HG03135 (cell line): ENCODE results near the gene MLKL.
"Not testable (repeated sequence)": the region's sequence is repeated elsewhere in the genome, so short reads cannot be mapped to it uniquely, and the experiment has no call there.

Source experiments
- ATAC-seq: cut with Tn5 transposase; IDR thresholded peaks from one replicate; pipeline ENCODE4 v1.9.1; 2021; ENCODE audit warnings: mild to moderate bottlenecking, moderate library complexity; ENCODE audit not compliant: unreplicated experiment

The MLKL gene

GRCh38 chr16:74700116-74700437, 585 bp downstream of the MLKL start:
- ATAC-seq = no peak

DNA sequence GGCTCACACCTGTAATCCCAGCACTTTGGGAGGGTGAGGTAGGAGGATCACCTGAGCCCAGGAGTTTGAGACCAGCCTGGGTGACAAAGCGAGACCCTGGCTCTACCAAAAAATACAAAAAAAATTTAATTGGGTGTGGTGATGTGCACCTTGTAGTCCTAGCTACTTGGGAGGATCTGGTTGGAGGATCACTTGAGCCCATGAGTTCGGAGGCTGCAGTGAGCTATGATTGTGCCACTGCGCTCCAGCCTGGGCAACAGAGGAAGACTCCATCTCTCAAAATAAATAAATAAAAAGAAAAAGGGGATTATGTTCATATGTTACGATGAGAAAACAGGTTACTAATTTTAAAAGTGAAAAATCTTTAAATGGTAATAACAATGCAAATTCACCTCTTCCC, 996 bp downstream of the MLKL start:
- no peak for ATAC-seq

- no peak for ATAC-seq
These were observed 2.4 kb downstream of the MLKL start for GRCh38 chr16:74698222-74698621.

GRCh38 chr16:74695450-74696422, 4.9 kb downstream of the MLKL start:
- ATAC-seq = peak; percentile 89

DNA sequence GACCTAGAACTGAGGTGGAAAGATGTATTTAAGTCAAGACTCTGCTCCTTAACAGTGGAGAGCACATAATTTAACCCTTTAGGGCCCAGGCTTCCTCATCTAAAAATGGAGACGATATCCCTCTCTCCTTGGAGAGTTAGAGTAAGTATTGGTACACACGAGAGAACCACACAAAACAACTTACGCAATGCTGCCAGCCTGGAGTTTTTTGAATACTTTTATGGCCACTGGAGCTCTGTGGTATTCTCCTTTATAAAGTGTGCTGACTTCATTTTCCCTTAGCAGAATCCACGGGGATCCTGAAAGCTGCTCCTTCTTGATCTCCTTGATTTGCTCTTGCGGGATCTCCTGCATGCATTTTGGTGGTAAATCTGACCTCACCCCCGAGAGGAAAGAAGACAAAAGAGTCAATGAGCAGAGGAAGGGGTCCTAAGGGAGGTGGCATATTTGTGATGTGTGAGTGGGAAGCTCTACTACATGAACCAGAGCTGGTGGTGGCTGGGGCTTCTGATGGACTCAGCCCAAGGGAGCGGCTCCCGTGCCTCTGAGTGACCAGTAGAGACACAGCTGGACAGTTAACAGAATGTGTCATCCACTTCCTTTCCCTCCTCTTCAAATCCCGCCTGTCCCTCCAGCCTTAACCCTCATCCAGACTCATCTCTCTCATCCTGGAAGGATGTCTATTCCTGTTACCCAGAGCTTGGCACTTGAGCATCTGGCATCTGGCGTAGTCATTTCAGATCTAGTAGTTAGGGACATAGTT, 9.4 kb downstream of the MLKL start:
- no peak for ATAC-seq

DNA sequence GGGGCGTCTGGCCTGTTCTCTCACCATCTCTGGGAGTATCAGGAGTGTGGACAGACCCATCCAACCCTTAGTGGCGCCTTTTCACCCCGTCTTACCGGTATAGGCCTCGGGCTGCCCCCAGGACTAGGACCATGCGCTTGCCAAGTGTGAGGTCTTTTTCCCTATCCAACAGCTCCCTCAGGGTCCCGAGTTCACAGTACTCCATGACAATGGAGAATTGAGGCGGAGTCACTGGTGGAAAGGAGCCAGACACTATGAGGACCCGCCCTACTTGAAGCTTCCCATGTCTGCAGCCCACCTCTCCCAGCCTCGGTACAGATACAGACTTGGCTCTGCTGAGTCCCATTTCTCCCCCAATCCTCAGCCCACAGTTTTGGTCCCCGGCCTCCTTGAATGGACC, 18.1 kb downstream of the MLKL start:
- ATAC-seq = no peak

- no peak for ATAC-seq
These were observed 20.0 kb downstream of the MLKL start for GRCh38 chr16:74680681-74681080.

DNA sequence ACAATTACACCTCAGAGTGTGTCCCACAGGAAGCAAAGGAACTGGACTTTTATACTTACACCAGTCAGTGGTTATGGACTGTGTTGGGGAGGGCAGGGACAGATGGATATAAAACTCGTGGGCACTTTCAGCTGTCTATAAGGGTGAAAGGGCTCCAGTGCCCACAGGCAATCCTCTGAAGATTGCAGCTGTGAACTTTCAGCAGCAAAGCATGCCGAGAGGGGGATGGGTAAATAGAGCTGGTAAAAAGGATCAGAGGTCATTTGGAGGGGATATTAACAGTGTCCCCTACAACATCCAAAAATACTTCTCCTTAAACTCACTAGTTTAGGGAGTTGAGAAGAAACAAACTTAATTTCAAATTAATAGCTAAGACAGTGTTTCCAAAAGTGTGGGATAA, 20.7 kb downstream of the MLKL start:
- ATAC-seq = no peak

DNA sequence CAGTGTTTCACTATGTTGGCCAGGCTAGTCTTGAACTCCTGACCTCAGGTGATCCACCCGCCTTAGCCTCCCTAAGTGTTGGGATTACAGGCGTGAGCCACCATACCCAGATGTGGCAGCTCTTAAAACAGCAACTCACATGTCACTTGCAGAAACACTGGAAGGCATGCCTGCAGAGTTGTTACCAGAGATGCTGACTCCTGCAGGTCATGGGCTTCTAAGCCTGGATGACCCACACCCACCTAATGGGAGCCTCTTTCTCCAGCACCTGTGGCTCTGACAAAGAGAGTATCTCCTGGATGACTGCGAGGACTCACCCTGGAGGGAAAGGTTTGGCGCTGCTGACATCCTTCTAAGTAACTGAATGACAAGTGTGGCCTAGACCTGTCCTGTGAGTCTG, 22.8 kb downstream of the MLKL start:
- no peak for ATAC-seq

- no peak for ATAC-seq
These were observed 26.8 kb downstream of the MLKL start for GRCh38 chr16:74673876-74674275.

- ATAC-seq = not testable (repeated sequence)
These were observed 31.8 kb downstream of the MLKL start for GRCh38 chr16:74668877-74669276.

DNA sequence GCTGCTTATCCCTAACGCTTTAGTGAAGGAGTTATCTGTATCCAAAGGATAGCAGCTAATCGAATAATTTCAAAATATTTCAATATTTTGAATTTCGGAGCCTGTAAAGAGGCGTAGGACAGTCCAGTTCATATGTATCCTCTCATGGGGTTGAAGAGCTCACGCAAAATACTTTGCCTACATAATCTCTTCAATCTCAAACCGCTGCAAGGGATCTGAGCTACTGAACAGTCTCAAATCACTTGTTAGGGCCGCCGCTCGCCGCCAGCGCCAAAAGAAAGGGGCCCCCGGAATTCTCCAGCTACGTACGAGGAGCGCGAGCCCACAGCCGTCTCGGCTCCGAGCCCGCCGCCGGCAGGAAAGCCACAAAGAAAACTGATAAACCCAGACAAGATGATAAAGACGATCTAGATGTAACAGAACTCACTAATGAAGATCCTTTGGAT, 33.4 kb downstream of the MLKL start:
- no peak for ATAC-seq

DNA sequence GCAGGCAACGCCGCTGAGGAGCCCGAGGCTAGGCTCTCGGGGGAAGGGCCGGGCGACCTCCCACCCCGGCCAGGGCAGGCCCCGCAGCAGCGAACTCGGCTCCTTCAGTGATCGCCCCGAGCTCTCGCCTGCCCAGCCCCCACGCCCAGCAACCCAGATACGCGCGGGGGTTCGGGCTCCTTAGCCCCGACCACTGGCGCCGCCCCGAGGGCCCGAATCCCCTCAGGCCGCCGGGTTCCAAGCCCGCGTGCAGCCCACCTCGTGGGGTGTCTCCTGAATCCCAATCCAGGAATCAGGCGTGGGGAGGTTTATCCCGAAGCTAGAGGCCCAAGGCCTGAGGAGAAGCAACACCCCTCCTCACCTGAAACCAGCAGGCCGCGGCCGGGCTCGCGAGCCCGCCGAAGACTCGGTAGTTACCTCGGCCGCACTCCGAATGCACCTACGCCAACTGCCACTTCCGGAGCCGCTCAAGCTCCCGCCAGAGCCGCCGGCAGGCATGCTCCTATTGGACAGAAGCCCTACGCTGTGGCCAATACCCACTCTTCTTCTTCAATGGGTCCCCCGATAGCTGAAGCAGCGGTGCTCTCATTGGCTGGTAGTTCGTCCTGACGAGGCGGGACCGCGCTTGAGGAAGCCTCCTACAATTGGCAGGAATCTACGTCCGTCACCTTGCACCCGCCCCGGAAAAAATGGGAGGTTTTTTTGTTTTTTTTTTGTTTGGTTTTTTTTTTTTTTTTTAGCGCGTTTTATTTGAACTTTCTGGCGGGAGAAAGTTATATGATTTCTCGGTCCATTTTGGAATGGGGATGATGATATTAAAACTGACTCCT, 34.0 kb downstream of the MLKL start, which contains the start of gene RFWD3:
TSS of gene RFWD3 (minus strand) at position 453 of the 830 bp plus-strand sequence. CDS start 5,428 bp downstream, outside the sequence.
- ATAC-seq = peak; percentile 100

DNA sequence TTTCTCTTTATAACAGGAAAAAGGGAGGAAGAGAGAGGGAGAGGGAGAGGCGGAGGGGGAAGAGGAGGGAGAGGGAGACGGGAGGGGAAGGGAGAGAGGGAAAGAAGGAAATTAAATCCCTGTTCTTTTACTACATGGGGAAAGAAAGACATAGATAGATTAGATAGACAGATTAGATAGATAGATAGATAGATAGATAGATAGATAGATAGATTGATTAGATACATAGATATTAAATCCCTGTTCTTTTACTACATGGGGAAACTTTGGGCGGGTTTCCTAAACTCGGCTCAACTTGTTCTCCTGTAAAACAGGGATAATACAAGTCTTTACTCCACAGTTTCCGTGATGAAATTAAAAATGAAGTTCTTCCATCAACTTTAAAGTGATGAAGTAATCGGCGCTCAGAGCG, 34.6 kb downstream of the MLKL start:
- ATAC-seq = no peak

- no peak for ATAC-seq
These were observed 39.6 kb downstream of the MLKL start for GRCh38 chr16:74661064-74661463.

DNA sequence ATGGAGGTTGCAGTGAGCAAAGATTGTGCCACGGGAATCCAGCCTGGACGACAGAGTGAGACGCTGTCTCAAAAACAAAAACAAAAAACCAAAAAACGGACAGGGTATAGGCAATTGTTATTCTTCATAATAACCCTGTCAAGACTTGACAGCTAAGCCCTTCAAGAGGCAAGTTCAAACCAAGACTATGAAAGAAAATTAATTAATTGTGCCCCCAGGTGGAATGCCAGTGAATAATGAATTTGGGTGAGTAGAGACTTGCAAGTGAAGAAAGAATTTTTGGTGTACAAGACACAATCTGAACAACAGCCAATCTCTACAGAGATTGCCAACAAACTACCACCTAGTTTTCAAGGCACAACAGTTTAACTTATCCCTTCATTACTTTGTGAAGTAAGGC, 40.3 kb downstream of the MLKL start:
- ATAC-seq = no peak

DNA sequence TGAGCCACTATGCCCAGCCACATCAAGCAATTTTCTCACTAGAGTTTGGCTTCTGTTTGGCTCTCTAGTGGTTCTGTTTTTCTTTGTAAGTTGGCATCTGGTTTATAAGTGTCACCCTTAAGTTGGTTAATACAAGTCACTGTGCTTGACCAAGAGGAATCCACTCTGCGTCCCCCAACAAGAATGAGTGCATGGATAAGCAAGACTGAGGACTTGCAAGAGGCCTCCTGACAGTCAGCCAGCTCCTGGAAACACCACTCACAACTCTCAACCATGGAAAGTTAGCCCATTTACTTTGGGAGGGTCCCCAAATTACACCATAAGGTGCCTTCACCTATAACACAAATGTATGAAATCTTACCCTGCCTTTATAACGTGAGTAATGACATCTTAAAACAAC, 41.6 kb downstream of the MLKL start:
- no peak for ATAC-seq

GRCh38 chr16:74657870-74658642, 42.6 kb downstream of the MLKL start:
- no peak for ATAC-seq

DNA sequence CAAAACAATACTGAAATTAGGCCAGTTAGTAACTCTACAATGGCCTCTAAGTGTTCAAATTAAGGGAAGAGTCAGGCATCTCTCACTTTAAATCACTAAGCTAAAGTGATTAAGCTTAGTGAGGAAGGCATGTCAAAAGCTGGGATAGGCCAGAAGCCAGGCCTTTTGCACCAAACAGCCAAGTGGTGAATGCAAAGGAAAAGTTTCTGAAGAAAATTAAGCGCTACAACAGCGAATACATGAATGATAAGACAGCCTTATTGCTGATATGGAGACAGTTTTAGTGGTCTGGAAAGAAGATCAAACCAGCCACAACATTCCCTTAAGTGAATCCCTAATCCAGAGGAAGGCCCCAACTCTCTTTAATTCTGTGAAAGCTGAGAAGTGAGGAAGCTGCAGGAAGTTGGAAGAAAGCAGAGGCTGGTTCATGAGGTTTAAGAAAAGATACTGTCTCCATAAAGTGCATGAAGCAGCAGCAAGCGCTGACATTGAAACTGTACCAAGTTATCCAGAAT, 46.1 kb downstream of the MLKL start:
- no peak for ATAC-seq

DNA sequence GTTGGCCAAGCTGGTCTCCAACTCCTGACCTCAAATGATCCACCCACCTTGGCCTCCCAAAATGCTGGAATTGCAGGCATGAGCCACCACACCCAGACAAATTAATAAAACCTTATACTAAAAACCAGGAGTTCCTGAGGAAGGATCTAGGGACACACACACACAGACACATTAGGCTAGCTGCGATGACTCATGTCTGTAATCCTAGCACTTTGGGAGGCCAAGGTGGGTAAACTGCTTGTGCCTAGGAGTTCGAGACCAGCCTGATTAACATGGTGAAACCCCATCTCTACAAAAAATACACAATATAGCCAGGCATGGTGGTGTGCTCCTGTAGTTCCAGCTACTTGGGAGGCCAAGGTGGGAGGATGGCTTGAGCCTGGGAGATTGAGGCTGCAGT, 47.8 kb downstream of the MLKL start:
- not testable (repeated sequence) for ATAC-seq
